SK-N-SH treated with all-trans-retinoic acid at 6 μM for 48 hours (cell line): ENCODE data around the gene PVALEF.

Experiments used
- ARNTL ChIP-seq: fragments of 450-650 bp; formaldehyde crosslinking; IDR thresholded peaks from 2 replicates; pipeline ENCODE4 v1.5.0; 2020; ENCODE audit warnings: low read depth, mild to moderate bottlenecking, moderate library complexity, borderline replicate concordance
- BACH2 ChIP-seq: fragments of 250-450 bp; sonication (Bioruptor Pico); IDR thresholded peaks from 2 replicates; pipeline ENCODE4 v1.9.0; 2021; ENCODE audit warnings: mild to moderate bottlenecking, borderline replicate concordance
- CSDC2 ChIP-seq: fragments of 250-450 bp; sonication (Bioruptor Pico); IDR thresholded peaks from 2 replicates; pipeline ENCODE4 v1.5.0; 2020; ENCODE audit warnings: mild to moderate bottlenecking, moderate library complexity
- ESRRG ChIP-seq: fragments of 250-450 bp; sonication (Bioruptor Pico); IDR thresholded peaks from 2 replicates; pipeline ENCODE4 v1.6.1; 2021; ENCODE audit warnings: mild to moderate bottlenecking
- GLIS3 ChIP-seq: fragments of 250-450 bp; sonication (Bioruptor Pico); IDR thresholded peaks from 2 replicates; pipeline ENCODE4 v1.5.0; 2020; ENCODE audit warnings: mild to moderate bottlenecking, moderate library complexity
- OSR1 ChIP-seq: fragments of 250-450 bp; sonication (Bioruptor Pico); IDR thresholded peaks from 2 replicates; pipeline ENCODE4 v1.8.0; 2022; ENCODE audit warnings: moderate library complexity, mild to moderate bottlenecking, inconsistent platforms
- TOX ChIP-seq: fragments of 250-450 bp; sonication (Bioruptor Pico); IDR thresholded peaks from 2 replicates; pipeline ENCODE4 v1.8.0; 2021; ENCODE audit warnings: mild to moderate bottlenecking, moderate library complexity, borderline replicate concordance
- ZFP30 ChIP-seq: fragments of 450-650 bp; formaldehyde crosslinking; IDR thresholded peaks from 2 replicates; pipeline ENCODE4 v1.5.0; 2022; ENCODE audit warnings: mild to moderate bottlenecking, moderate library complexity
- TF ChIP-seq, protein P1 (sequence below): fragments of 250-450 bp; sonication (Bioruptor Pico); IDR thresholded peaks from 2 replicates; pipeline ENCODE4 v1.5.0; 2020; ENCODE audit warnings: mild to moderate bottlenecking, moderate library complexity
- TF ChIP-seq, protein P2 (sequence below): fragments of 250-450 bp; sonication (Bioruptor Pico); IDR thresholded peaks from 2 replicates; pipeline ENCODE4 v1.8.0; 2020; ENCODE audit warnings: mild to moderate bottlenecking, moderate library complexity, borderline replicate concordance
- TF ChIP-seq, protein P3 (sequence below): fragments of 250-450 bp; sonication (Bioruptor Pico); IDR thresholded peaks from 2 replicates; pipeline ENCODE4 v1.5.1; 2021; ENCODE audit warnings: mild to moderate bottlenecking, moderate library complexity

DNA sequence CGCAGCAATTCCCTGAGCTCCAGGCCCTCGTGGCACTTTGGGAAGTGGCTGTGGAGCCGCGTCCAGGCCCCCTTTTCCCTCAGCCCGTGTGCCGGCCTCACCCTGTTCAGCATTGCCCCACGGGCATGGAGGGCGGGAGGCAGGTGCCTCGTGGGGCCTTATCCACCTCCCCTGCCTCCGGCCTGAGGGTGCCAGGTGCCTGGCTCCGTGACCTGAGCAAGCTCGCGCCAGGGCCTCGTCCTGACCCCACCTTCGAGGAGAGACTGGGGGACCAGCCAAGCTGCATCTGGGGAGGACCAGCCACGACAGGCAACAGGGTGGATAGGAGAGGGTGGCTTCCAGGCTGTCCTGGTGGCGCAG lies 27.7 kb downstream of the PVALEF start:
- TF ChIP-seq, protein P1, sequence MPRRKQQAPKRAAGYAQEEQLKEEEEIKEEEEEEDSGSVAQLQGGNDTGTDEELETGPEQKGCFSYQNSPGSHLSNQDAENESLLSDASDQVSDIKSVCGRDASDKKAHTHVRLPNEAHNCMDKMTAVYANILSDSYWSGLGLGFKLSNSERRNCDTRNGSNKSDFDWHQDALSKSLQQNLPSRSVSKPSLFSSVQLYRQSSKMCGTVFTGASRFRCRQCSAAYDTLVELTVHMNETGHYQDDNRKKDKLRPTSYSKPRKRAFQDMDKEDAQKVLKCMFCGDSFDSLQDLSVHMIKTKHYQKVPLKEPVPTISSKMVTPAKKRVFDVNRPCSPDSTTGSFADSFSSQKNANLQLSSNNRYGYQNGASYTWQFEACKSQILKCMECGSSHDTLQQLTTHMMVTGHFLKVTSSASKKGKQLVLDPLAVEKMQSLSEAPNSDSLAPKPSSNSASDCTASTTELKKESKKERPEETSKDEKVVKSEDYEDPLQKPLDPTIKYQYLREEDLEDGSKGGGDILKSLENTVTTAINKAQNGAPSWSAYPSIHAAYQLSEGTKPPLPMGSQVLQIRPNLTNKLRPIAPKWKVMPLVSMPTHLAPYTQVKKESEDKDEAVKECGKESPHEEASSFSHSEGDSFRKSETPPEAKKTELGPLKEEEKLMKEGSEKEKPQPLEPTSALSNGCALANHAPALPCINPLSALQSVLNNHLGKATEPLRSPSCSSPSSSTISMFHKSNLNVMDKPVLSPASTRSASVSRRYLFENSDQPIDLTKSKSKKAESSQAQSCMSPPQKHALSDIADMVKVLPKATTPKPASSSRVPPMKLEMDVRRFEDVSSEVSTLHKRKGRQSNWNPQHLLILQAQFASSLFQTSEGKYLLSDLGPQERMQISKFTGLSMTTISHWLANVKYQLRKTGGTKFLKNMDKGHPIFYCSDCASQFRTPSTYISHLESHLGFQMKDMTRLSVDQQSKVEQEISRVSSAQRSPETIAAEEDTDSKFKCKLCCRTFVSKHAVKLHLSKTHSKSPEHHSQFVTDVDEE (CRISPR knock-in tag), result no peak
- TF ChIP-seq, protein P2, sequence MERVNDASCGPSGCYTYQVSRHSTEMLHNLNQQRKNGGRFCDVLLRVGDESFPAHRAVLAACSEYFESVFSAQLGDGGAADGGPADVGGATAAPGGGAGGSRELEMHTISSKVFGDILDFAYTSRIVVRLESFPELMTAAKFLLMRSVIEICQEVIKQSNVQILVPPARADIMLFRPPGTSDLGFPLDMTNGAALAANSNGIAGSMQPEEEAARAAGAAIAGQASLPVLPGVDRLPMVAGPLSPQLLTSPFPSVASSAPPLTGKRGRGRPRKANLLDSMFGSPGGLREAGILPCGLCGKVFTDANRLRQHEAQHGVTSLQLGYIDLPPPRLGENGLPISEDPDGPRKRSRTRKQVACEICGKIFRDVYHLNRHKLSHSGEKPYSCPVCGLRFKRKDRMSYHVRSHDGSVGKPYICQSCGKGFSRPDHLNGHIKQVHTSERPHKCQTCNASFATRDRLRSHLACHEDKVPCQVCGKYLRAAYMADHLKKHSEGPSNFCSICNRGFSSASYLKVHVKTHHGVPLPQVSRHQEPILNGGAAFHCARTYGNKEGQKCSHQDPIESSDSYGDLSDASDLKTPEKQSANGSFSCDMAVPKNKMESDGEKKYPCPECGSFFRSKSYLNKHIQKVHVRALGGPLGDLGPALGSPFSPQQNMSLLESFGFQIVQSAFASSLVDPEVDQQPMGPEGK (CRISPR knock-in tag), result no peak
- TF ChIP-seq ESRRG (CRISPR knock-in tag), result no peak
- TF ChIP-seq ARNTL (CRISPR knock-in tag), result no peak
- TF ChIP-seq BACH2 (CRISPR knock-in tag), result no peak
- TF ChIP-seq ZFP30 (CRISPR knock-in tag), result no peak
- TF ChIP-seq GLIS3 (CRISPR knock-in tag), result no peak
- TF ChIP-seq, protein P3, sequence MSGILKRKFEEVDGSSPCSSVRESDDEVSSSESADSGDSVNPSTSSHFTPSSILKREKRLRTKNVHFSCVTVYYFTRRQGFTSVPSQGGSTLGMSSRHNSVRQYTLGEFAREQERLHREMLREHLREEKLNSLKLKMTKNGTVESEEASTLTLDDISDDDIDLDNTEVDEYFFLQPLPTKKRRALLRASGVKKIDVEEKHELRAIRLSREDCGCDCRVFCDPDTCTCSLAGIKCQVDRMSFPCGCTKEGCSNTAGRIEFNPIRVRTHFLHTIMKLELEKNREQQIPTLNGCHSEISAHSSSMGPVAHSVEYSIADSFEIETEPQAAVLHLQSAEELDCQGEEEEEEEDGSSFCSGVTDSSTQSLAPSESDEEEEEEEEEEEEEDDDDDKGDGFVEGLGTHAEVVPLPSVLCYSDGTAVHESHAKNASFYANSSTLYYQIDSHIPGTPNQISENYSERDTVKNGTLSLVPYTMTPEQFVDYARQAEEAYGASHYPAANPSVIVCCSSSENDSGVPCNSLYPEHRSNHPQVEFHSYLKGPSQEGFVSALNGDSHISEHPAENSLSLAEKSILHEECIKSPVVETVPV (CRISPR knock-in tag), result no peak
- no peak for TF ChIP-seq TOX (CRISPR knock-in tag)
- no peak for TF ChIP-seq CSDC2 (CRISPR knock-in tag)
- no peak for TF ChIP-seq OSR1 (CRISPR knock-in tag)
